Thyroid gland (tissue), 4 donors: Measurements from ENCODE around the gene RAB20. TPM values are rescaled to one million over a fixed set of nuclear protein-coding genes. Genes with fewer than 3 reads are reported as not detected.

Source experiments
- DNase-seq, 2 donors: peaks; one replicate each; pipeline ENCODE4 v3.0.0-alpha.2; 2019
- H3K27ac ChIP-seq, 3 donors: fragments of 200-600 bp; sonication (generic); 1 replicate in 2 of 3; 2 replicates in 1 of 3; pipeline ENCODE4 v1.5.1; 2016 to 2019; ENCODE audit warnings: mild to moderate bottlenecking in 1 of 3, moderate library complexity in 1 of 3
- H3K27me3 ChIP-seq: fragments of 200-600 bp; sonication (generic); one replicate; pipeline ENCODE4 v1.5.1; 2019
- H3K36me3 ChIP-seq, 2 donors: fragments of 200-600 bp; sonication (generic); one replicate each; pipeline ENCODE4 v1.5.1; 2016 to 2019
- H3K4me1 ChIP-seq, 2 donors: fragments of 200-600 bp; sonication (generic); one replicate each; pipeline ENCODE4 v1.5.1; 2017 to 2019
- H3K4me3 ChIP-seq, 3 donors: fragments of 200-600 bp; sonication (generic); replicated peaks in 1 of 3; 1 replicate in 2 of 3; 2 replicates in 1 of 3; pipeline ENCODE4 v1.5.1; 2016; ENCODE audit warnings: mild to moderate bottlenecking in 1 of 3
- H3K9me3 ChIP-seq: fragments of 200-600 bp; sonication (generic); one replicate; pipeline ENCODE4 v1.5.1; 2017
- CTCF ChIP-seq, 6 experiments: fragments of 200-600 bp in 3 of 6; fragments of 450-650 bp in 3 of 6; sonication (generic) in 3 of 6; IDR thresholded peaks; one replicate each; pipeline ENCODE4 v1.5.1; 2016 to 2019; ENCODE audit warnings: antibody characterized with exemption in 6 of 6, mild to moderate bottlenecking in 2 of 6, inconsistent platforms in 1 of 6, moderate library complexity in 1 of 6
- POLR2A ChIP-seq, 2 donors: fragments of 450-650 bp; IDR thresholded peaks; one replicate each; pipeline ENCODE4 v1.6.1; 2017; ENCODE audit warnings: antibody characterized with exemption in 2 of 2, mild to moderate bottlenecking in 2 of 2, moderate library complexity in 1 of 2
- WGBS, 2 donors: methylation state at CpG; one replicate each; pipeline ENCODE4 v1.1.5; 2017; 5-methylcytosine and 5-hydroxymethylcytosine counted together
- intact Hi-C: fragments of 100-400 bp; cut with DNase I; formaldehyde crosslinking; loops from one replicate; pipeline ENCODE4 v1.15.1; 2023
- total RNA-seq, 4 donors: library from RNA; depleted of rRNA; stranded (reverse); fragments of >200 nt; gene quantifications; one replicate each; pipeline ENCODE4 v1.2.3, GENCODE V29; 2016

RAB20 gene
- total RNA-seq, 4 donors from 2014 or later = 21.0 to 60.5 (median 43.5) TPM

- H3K9me3 ChIP-seq = no peaks in the 10 kb centered on the region
- no peak for DNase-seq
- peaks cover 22 to 32% of the 10 kb centered on the region in 2 donors for H3K4me1 ChIP-seq
- 72 to 73% methylated on average over 4 of the region's 4 CpGs for WGBS, 2 donors
- no peak overlapping the region for H3K27ac ChIP-seq
- no peaks in the 10 kb centered on the region for H3K27me3 ChIP-seq
- TF ChIP-seq POLR2A (IDR thresholded peaks at IDR 0.05) (no peak), CTCF (IDR thresholded peaks at IDR 0.05) (no peak)
- H3K4me3 ChIP-seq = no peak overlapping the region
- intact Hi-C loops = no loop called here
- no peaks in the 10 kb centered on the region for H3K36me3 ChIP-seq
Observed at GRCh38 chr13:110553417-110553816, 8.1 kb downstream of the RAB20 start.

- DNase-seq = no peak
- Histone ChIP-seq H3K36me3 (no peaks in the 10 kb centered on the region), H3K9me3 (no peaks in the 10 kb centered on the region), H3K27me3 (no peaks in the 10 kb centered on the region), H3K27ac (no peak overlapping the region), H3K4me1 (peaks cover 15 to 25% of the 10 kb centered on the region in 2 donors), H3K4me3 (no peak overlapping the region)
- intact Hi-C loops = no loop called here
- TF ChIP-seq POLR2A (IDR thresholded peaks at IDR 0.05) (no peak), CTCF (IDR thresholded peaks at IDR 0.05) (no peak)
- 96 to 98% methylated on average over 9 of the region's 9 CpGs for WGBS, 2 donors
Observed at GRCh38 chr13:110552767-110553166, 8.8 kb downstream of the RAB20 start.

GRCh38 chr13:110551284-110551683 is 10.2 kb downstream of the RAB20 start:
- DNase-seq = no peak
- Histone ChIP-seq H3K27me3 (no peaks in the 10 kb centered on the region), H3K4me1 (peaks cover 9 to 16% of the 10 kb centered on the region in 2 donors), H3K27ac (no peak overlapping the region), H3K36me3 (no peaks in the 10 kb centered on the region), H3K9me3 (no peaks in the 10 kb centered on the region), H3K4me3 (no peak overlapping the region)
- no peak for TF ChIP-seq CTCF (IDR thresholded peaks at IDR 0.05)
- TF ChIP-seq POLR2A (IDR thresholded peaks at IDR 0.05) = no peak
- intact Hi-C loops = no loop called here
- WGBS, 2 donors = 71 to 80% methylated on average over 10 to 11 of the region's 11 CpGs

- 96 to 97% methylated on average over 11 of the region's 11 CpGs for WGBS, 2 donors
- TF ChIP-seq CTCF (IDR thresholded peaks at IDR 0.05) (no peak), POLR2A (IDR thresholded peaks at IDR 0.05) (no peak)
- H3K4me3 ChIP-seq = no peak overlapping the region
- no peak overlapping the region for H3K27ac ChIP-seq
- DNase-seq = no peak
- H3K9me3 ChIP-seq = no peaks in the 10 kb centered on the region
- H3K27me3 ChIP-seq = no peaks in the 10 kb centered on the region
- H3K36me3 ChIP-seq = no peaks in the 10 kb centered on the region
- intact Hi-C loops = no loop called here
- H3K4me1 ChIP-seq = peaks cover 0 to 22% of the 10 kb centered on the region in 2 donors
Observed at GRCh38 chr13:110549795-110550160, 11.7 kb downstream of the RAB20 start.

GRCh38 chr13:110548891-110549794 is 12.4 kb downstream of the RAB20 start:
- TF ChIP-seq CTCF (IDR thresholded peaks at IDR 0.05) (no peak), POLR2A (IDR thresholded peaks at IDR 0.05) (no peak)
- Histone ChIP-seq H3K36me3 (no peaks in the 10 kb centered on the region), H3K27me3 (no peaks in the 10 kb centered on the region), H3K4me1 (peaks cover 0 to 22% of the 10 kb centered on the region in 2 donors), H3K27ac (no peak overlapping the region), H3K9me3 (no peaks in the 10 kb centered on the region), H3K4me3 (no peak overlapping the region)
- intact Hi-C loops = no loop called here
- 88 to 92% methylated on average over 7 of the region's 7 CpGs for WGBS, 2 donors
- DNase-seq = no peak
